ENCODE data around the gene TNFRSF9. TPM values are rescaled to one million over a fixed set of nuclear protein-coding genes. Genes with fewer than 3 reads are reported as not detected.
"Not testable (repeated sequence)": the region's sequence is repeated elsewhere in the genome, so short reads cannot be mapped to it uniquely, and the experiment has no call there.

Gene TNFRSF9
- total RNA-seq, 1 donor from 2014 or later, result 2.0 TPM

DNA sequence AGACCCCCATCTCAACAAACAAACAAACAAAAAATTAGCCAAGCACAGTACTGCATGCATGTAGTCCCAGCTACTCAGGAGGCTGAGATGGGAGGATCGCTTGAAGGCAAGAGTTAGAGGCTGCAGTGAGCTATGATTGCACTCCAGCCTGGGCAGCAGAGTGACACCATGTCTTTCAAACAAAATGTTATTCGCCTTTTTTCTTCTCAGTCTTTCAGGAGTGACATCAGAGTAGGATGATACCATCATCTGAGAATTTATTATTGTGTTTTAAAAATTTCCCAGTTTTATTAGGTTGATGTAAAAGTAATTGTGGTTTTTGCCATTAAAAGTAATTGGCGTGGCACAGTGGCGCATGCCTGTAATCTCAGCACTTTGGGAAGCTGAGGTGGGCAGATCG lies 31.6 kb upstream of the TNFRSF9 start:
- Mint-ChIP-seq H3K36me3 (peaks cover 36% of the 10 kb centered on the region), H3K4me1 (no peaks in the 10 kb centered on the region), H3K9me3 (no peaks in the 10 kb centered on the region), H3K27me3 (ENCODE audit: low read depth) (no peaks in the 10 kb centered on the region), H3K4me3 (no peak overlapping the region), H3K27ac (no peak overlapping the region)
- no peak for DNase-seq (ENCODE audit: low spot score in 2 of 2, unreplicated experiment in 2 of 2)
- TF ChIP-seq, protein P1, sequence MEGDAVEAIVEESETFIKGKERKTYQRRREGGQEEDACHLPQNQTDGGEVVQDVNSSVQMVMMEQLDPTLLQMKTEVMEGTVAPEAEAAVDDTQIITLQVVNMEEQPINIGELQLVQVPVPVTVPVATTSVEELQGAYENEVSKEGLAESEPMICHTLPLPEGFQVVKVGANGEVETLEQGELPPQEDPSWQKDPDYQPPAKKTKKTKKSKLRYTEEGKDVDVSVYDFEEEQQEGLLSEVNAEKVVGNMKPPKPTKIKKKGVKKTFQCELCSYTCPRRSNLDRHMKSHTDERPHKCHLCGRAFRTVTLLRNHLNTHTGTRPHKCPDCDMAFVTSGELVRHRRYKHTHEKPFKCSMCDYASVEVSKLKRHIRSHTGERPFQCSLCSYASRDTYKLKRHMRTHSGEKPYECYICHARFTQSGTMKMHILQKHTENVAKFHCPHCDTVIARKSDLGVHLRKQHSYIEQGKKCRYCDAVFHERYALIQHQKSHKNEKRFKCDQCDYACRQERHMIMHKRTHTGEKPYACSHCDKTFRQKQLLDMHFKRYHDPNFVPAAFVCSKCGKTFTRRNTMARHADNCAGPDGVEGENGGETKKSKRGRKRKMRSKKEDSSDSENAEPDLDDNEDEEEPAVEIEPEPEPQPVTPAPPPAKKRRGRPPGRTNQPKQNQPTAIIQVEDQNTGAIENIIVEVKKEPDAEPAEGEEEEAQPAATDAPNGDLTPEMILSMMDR (IDR thresholded peaks at IDR 0.05; ENCODE audit: unreplicated experiment), result no peak

DNA sequence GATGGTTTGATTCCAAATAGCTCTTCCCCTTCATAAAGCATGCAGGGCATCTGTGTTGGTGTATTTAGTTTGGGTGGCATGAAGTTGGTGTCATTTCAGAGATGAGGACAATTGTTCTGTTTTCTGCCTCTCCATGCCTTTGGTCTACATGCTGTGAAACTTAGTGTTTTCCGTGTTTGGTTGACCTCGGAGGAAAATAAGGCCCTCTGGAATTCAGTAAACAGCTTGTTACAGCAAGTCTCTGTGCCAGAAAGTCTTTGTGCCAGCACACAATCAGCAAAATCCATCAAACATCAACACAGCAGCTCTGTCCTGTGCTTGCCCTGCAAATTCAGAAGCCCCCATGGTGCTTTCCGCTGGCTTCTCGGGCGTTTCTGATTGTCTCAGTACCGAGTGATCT lies 30.4 kb upstream of the TNFRSF9 start:
- Mint-ChIP-seq H3K27me3 (ENCODE audit: low read depth) (no peaks in the 10 kb centered on the region), H3K4me1 (no peaks in the 10 kb centered on the region), H3K36me3 (peaks cover 40% of the 10 kb centered on the region), H3K4me3 (no peak overlapping the region), H3K9me3 (no peaks in the 10 kb centered on the region), H3K27ac (no peak overlapping the region)
- TF ChIP-seq, protein P1 (IDR thresholded peaks at IDR 0.05; ENCODE audit: unreplicated experiment), result no peak
- no peak for DNase-seq (ENCODE audit: low spot score in 2 of 2, unreplicated experiment in 2 of 2)

DNA sequence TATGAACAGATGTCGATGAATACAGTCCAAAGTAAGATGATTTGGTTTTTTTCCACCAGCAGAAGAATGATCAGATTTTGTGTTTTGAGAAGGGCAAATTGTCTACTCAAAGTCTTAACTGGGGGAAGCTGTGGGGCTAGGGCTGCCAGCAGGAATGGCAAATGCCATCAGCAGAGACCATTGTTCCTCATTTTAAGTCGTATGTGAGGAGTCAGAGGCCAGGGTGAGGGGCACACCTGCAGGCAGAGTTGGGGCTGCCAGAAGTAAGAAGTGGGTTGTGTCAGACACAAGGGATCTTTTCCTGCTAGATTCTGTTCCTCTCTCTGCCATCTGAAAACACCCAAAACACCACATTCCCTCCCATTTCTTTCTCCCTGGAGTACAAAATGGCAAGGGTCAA lies 29.6 kb upstream of the TNFRSF9 start:
- DNase-seq (ENCODE audit: low spot score in 2 of 2, unreplicated experiment in 2 of 2), result no peak
- Mint-ChIP-seq H3K36me3 (peaks cover 41% of the 10 kb centered on the region), H3K4me3 (no peak overlapping the region), H3K27me3 (ENCODE audit: low read depth) (no peaks in the 10 kb centered on the region), H3K27ac (no peak overlapping the region), H3K9me3 (no peaks in the 10 kb centered on the region), H3K4me1 (no peaks in the 10 kb centered on the region)
- TF ChIP-seq, protein P1 (IDR thresholded peaks at IDR 0.05; ENCODE audit: unreplicated experiment), result no peak

DNA sequence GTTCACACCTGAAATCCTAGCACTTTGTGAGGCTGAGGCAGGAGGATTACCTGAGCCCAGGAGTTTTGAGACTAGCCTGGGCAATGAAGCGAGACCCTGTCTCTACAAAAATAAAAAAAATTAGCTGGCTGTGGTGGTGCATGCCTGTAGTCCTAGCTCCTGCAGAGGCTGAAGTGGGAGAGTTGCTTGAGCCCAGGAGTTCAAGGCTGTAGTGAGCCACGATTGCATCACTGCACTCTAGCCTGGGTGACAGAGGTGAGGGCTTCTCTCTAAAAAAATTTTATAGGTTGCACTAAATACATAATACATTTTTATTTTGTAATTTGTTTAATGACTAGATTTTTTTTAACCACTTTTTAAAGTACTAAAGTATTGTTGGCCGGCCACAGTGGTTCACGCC lies 27.0 kb upstream of the TNFRSF9 start:
- peaks cover 2% of the 10 kb centered on the region for H3K4me1 Mint-ChIP-seq
- no peaks in the 10 kb centered on the region for H3K27me3 Mint-ChIP-seq (ENCODE audit: low read depth)
- H3K9me3 Mint-ChIP-seq, result no peaks in the 10 kb centered on the region
- no peak overlapping the region for H3K4me3 Mint-ChIP-seq
- no peak overlapping the region for H3K27ac Mint-ChIP-seq
- H3K36me3 Mint-ChIP-seq, result peaks cover 49% of the 10 kb centered on the region
- DNase-seq (ENCODE audit: low spot score in 2 of 2, unreplicated experiment in 2 of 2), result no peak
- TF ChIP-seq, protein P1 (IDR thresholded peaks at IDR 0.05; ENCODE audit: unreplicated experiment), result no peak

DNA sequence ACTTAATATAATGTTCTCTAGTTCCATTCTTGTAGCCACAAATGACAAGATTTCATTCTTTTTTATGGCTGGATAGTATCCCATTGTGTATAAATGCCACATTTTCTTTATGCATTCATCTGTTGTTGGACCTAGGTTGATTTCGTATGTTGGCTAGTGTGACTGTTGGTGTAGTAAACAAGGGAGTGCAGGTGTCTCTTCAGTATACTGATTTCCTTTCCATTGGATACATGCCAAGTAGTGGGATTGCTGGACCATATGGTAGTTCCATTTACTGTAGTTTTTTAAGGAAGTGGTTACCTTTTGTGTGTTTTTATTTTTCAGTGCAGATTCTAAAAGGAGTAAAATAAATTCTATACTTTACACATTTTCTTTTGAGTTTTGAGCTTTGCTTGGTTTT lies 26.6 kb upstream of the TNFRSF9 start:
- DNase-seq (ENCODE audit: low spot score in 2 of 2, unreplicated experiment in 2 of 2), result no peak
- TF ChIP-seq, protein P1 (IDR thresholded peaks at IDR 0.05; ENCODE audit: unreplicated experiment), result no peak
- Mint-ChIP-seq H3K27me3 (ENCODE audit: low read depth) (no peaks in the 10 kb centered on the region), H3K27ac (no peak overlapping the region), H3K36me3 (peaks cover 46% of the 10 kb centered on the region), H3K4me3 (no peak overlapping the region), H3K9me3 (no peaks in the 10 kb centered on the region), H3K4me1 (peaks cover 7% of the 10 kb centered on the region)

DNA sequence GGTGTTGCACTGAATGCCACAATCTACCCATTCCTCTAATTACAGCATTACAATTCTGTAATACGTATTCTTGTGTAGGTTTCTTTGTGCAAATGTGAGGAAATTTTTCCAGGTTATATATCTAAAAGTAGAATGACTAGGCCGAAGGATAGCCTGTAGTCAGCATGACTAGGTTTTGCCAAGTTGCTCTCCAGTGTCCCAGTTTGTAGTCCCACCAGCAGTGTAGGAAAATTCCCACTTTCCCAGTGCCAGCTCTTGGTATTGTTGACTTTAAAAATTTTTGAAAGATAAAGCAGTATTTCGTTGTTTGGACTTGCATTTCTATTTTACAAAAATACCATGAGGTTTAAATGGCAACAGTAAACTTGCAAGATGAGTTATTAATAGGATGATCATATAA lies 23.8 kb upstream of the TNFRSF9 start:
- H3K27me3 Mint-ChIP-seq (ENCODE audit: low read depth), result no peaks in the 10 kb centered on the region
- peaks cover 28% of the 10 kb centered on the region for H3K36me3 Mint-ChIP-seq
- peaks cover 20% of the 10 kb centered on the region for H3K4me1 Mint-ChIP-seq
- H3K9me3 Mint-ChIP-seq, result no peaks in the 10 kb centered on the region
- TF ChIP-seq, protein P1 (IDR thresholded peaks at IDR 0.05; ENCODE audit: unreplicated experiment), result no peak
- no peak for DNase-seq (ENCODE audit: low spot score in 2 of 2, unreplicated experiment in 2 of 2)
- no peak overlapping the region for H3K4me3 Mint-ChIP-seq
- no peak overlapping the region for H3K27ac Mint-ChIP-seq

DNA sequence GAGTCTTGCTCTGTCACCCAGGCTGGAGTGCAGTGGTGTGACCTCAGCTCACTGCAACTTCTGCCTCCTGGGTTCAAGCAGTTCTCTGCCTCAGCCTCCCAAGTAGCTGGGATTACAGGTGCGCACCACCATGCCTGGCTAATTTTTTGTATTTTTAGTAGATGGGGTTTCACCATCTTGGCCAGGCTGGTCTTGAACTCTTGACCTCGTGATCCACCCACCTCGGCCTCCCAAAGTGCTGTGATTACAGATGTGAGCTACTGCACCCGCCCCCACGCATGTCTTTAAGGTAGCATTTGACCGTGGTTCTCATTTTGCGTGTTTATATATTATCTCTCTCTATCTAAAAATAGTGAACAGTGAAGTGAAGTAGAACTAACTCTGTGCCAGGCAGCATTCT lies 23.2 kb upstream of the TNFRSF9 start:
- peaks cover 23% of the 10 kb centered on the region for H3K36me3 Mint-ChIP-seq
- DNase-seq (ENCODE audit: low spot score in 2 of 2, unreplicated experiment in 2 of 2); H3K4me3 Mint-ChIP-seq; H3K27me3 Mint-ChIP-seq (ENCODE audit: low read depth); H3K9me3 Mint-ChIP-seq: not testable (repeated sequence)
- H3K4me1 Mint-ChIP-seq, result peaks cover 20% of the 10 kb centered on the region
- peak overlapping the region; percentile 21 for H3K27ac Mint-ChIP-seq

DNA sequence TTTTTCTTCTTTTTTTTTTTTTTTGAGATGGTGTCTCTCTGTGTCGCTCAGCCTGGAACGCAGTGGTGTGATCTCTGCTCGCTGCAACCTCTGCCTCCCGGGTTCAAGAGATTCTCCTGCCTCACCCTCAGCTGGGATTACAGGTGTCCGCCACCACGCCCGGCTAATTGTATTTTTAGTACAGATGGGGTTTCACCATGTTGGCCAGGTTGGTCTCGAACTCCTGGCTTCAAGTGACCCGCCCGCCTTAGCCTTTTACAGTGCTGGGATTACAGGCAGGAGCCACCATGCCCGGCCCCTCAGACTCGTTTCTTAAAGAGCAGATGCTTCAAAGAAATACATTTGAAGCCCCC lies 22.7 kb upstream of the TNFRSF9 start:
- not testable (repeated sequence) for H3K9me3 Mint-ChIP-seq; DNase-seq (ENCODE audit: low spot score in 2 of 2, unreplicated experiment in 2 of 2); H3K27ac Mint-ChIP-seq; H3K27me3 Mint-ChIP-seq (ENCODE audit: low read depth)
- peaks cover 20% of the 10 kb centered on the region for H3K4me1 Mint-ChIP-seq
- H3K36me3 Mint-ChIP-seq, result peaks cover 22% of the 10 kb centered on the region
- peak overlapping the region; percentile 98 for H3K4me3 Mint-ChIP-seq

All from mesothelial cell of epicardium (in vitro differentiated cells).